Measurements from ENCODE around the gene PAM16.

Gene PAM16

GRCh38 chr16:4370570-4371356 is 19.6 kb upstream of the PAM16 start:
- TF ChIP-seq ZNF274 (IDR thresholded peaks at IDR 0.05; ENCODE audit: low read depth, low read length), result no peak
- no peak overlapping the region for H3K4me3 ChIP-seq (ENCODE audit: low read length)

DNA sequence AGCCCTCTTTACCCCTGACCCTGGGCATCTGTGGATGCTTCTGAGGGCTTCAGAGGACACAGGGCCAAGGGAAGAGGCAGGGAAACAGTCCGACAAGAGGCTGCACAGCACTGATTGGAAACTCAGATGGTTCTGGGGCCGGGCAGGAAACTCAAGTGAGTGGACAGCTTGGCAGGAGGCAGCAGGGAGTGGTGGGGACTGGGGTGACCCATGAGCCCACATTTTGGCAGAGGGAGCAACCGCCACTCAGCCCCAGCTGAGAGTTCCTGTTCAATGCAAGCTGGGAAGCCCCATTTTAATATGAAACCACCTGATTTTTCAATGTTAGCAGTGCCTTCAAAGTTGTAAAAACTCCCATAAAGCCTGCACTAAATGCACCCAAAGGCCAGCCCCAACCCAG is 19.0 kb upstream of the PAM16 start:
- no peak for TF ChIP-seq ZNF274 (IDR thresholded peaks at IDR 0.05; ENCODE audit: low read depth, low read length)
- no peak overlapping the region for H3K4me3 ChIP-seq (ENCODE audit: low read length)

GRCh38 chr16:4369007-4369733 is 18.0 kb upstream of the PAM16 start:
- no peak overlapping the region for H3K4me3 ChIP-seq (ENCODE audit: low read length)
- no peak for TF ChIP-seq ZNF274 (IDR thresholded peaks at IDR 0.05; ENCODE audit: low read depth, low read length)

GRCh38 chr16:4367393-4367856 is 16.3 kb upstream of the PAM16 start:
- no peak for TF ChIP-seq ZNF274 (IDR thresholded peaks at IDR 0.05; ENCODE audit: low read depth, low read length)

DNA sequence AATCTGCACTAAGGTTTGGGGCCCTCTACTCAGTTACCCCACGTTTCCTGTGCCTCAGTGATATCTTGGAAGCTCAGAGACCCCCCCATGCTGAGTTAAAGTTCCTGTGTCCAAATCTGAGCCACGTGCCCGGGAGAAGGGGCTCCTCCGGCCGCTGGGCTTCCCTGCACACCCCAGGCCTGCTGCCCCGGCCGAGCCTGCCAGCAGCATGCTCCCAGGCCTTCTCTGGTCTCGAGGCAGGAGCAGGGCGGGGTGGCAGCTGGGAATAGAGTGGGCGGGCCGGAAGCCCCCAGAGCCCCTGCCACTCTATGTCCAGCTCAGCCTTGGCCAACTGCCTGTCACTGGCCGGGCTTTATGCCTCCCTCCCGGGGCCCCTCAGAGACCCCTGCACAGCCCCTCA is 14.9 kb upstream of the PAM16 start:
- TF ChIP-seq ZNF274 (IDR thresholded peaks at IDR 0.05; ENCODE audit: low read depth, low read length), result no peak
- no peak overlapping the region for H3K4me3 ChIP-seq (ENCODE audit: low read length)

More at GRCh38 chr16:4367393-4367856, 16.3 kb upstream of the PAM16 start:
- H3K4me3 ChIP-seq (ENCODE audit: low read length), result no peak overlapping the region

DNA sequence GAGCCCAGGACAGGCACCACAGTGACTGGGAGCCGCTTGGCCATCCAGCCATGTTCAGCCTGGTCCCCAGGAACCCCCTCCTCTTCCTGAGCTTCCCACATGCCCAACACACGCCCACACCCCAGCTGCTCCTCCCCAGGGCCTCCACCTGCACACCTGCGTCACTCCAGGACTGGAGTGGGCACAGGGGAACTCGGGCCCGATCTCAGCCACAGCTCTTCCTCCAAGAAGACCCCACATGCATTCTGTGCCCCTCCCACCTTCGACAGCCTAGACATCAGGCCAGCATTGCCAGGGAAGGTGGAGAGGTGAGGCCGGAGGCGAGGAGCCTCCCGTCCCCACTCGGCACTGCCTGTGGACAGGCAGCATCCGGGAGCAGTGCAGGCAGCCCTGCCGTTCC is 14.5 kb upstream of the PAM16 start:
- TF ChIP-seq ZNF274 (IDR thresholded peaks at IDR 0.05; ENCODE audit: low read depth, low read length), result no peak
- no peak overlapping the region for H3K4me3 ChIP-seq (ENCODE audit: low read length)

DNA sequence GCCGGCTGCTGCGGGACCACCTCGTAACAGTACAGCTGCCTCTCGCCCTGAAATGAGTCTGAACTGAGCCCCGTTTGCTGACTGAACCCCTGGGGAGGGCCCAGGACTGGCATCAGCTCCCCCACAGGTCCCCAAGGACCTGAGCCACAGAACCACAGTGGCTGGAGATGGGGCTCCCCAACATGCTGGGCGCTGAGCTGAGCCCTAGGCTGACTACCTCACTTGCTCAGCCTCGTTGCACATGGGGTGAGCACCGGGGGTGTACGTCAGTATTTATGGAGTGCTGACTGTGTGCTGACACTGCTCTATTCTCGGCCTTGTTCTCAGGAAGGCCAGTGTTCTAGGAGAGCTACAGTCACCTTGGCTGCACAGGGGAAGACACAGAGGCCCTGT is 13.9 kb upstream of the PAM16 start:
- TF ChIP-seq ZNF274 (IDR thresholded peaks at IDR 0.05; ENCODE audit: low read depth, low read length), result no peak
- no peak overlapping the region for H3K4me3 ChIP-seq (ENCODE audit: low read length)

DNA sequence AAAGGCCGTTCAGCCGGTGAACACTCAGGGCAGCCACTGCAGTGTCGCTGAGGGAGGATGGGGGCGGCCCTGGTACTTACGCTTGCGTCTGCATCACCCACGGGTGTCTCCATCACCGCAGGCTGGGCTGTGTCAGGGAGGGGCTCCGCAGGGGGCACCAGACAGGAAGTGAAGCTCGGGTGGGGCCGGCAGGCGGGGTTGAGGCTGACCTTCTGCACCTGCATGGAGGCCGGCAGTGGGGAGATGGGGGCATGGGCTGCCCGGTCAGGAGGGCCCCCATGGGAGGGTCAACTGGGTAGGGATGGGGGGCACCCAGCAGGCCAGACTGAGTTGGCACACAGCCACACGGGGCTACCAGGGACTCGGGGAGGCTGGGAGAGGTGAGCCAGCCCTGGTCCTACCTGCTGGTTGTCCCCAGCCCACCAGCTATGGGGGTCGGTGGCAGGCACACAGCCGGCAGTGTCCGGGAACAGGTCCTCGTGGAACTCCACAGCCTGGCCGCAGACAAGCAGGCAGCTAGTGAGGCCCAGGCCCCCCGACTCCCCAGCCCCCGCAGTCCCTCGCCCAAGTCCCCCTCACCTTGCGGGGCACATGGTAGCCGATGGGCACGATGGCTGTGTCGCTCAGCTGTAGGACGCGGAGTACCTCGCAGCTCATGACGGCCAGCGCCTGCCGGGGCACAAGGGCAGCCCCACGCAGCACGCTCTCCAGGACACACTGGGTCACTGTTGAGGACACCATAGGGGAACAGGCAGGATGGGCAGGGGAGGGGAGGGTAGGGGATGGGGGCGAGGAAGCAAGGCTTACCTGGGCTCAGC is 13.3 kb upstream of the PAM16 start:
- no peak for TF ChIP-seq ZNF274 (IDR thresholded peaks at IDR 0.05; ENCODE audit: low read depth, low read length)
- H3K4me3 ChIP-seq (ENCODE audit: low read length), result no peak overlapping the region

GRCh38 chr16:4362476-4363135 is 11.5 kb upstream of the PAM16 start:
- TF ChIP-seq ZNF274 (IDR thresholded peaks at IDR 0.05; ENCODE audit: low read depth, low read length), result no peak
- no peak overlapping the region for H3K4me3 ChIP-seq (ENCODE audit: low read length)

DNA sequence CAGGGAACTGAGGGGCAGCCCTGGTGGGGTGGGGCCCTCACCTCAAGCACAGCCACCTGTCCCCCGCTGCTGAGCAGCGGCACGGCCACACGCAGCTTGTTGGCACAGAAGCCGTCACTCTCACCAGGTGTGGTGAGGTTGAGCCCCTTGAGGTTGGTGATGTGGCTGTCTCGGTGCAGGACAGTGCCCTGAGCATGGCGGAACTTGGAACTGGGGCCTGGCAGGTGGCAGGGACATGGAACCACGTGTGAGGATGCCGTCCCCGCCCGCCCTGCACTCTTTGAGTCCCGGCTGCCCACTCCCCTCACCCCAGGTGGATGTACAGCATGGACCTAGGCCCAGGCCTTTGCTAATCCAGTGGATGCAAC is 10.8 kb upstream of the PAM16 start:
- no peak overlapping the region for H3K4me3 ChIP-seq (ENCODE audit: low read length)
- TF ChIP-seq ZNF274 (IDR thresholded peaks at IDR 0.05; ENCODE audit: low read depth, low read length), result no peak

- TF ChIP-seq ZNF274 (IDR thresholded peaks at IDR 0.05; ENCODE audit: low read depth, low read length), result no peak
- no peak overlapping the region for H3K4me3 ChIP-seq (ENCODE audit: low read length)
These were observed 10.2 kb upstream of the PAM16 start for GRCh38 chr16:4361033-4361943.

- TF ChIP-seq ZNF274 (IDR thresholded peaks at IDR 0.05; ENCODE audit: low read depth, low read length), result no peak
- no peak overlapping the region for H3K4me3 ChIP-seq (ENCODE audit: low read length)
These were observed 9.5 kb upstream of the PAM16 start for GRCh38 chr16:4360538-4361021.

GRCh38 chr16:4359914-4360313 is 8.8 kb upstream of the PAM16 start:
- no peak for TF ChIP-seq ZNF274 (IDR thresholded peaks at IDR 0.05; ENCODE audit: low read depth, low read length)

More at GRCh38 chr16:4359914-4360313, 8.8 kb upstream of the PAM16 start:
- no peak overlapping the region for H3K4me3 ChIP-seq (ENCODE audit: low read length)

Measured in GM08714 (cell line).